Activated CD8-positive, alpha-beta memory T cell treated with anti-CD3 and anti-CD28 coated beads for 36 hours (primary cell): ENCODE measurements around the gene PAIP1. TPM values are rescaled to one million over a fixed set of nuclear protein-coding genes. Genes with fewer than 3 reads are reported as not detected.
"Not testable (repeated sequence)": the region's sequence is repeated elsewhere in the genome, so short reads cannot be mapped to it uniquely, and the experiment has no call there.

Experiments used
- CTCF ChIA-PET: fragments of 350-600 bp; sonication (Branson Sonifier 250); formaldehyde crosslinking; loops from one replicate; lab custom pipeline; 2021; ENCODE audit warnings: antibody characterized with exemption; lab: Charles Lee
- POLR2A ChIA-PET: fragments of 350-600 bp; sonication (Branson Sonifier 250); formaldehyde crosslinking; loops from one replicate; lab custom pipeline; 2021; ENCODE audit warnings: antibody characterized with exemption; lab: Charles Lee
- total RNA-seq, 2 experiments: library from RNA; stranded (reverse); gene quantifications; one replicate each; pipeline ENCODE4 v1.2.3, GENCODE V29; 2021

The PAIP1 gene
- total RNA-seq, 2 experiments from 2014 or later, result 51.2 to 56.2 TPM

DNA sequence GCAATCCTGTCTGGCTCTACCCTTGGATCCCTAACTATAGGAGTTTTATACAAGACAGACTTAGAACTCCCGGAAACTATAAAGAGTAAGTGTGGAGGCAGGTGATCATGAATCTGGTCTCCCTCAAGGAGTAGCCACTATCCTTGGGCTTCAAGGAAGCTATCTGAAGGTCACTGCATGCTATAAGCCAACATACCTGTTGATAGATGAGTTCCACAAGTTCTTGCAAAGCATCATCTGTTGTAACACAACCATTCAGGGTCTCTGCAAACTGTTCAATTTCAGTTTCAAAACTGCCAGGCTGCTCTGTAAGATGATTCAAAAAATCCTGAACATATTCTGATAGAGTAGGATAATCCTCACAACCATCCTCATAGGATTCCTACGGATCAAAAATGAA lies 9.3 kb downstream of the PAIP1 start:
- ChIA-PET CTCF (interaction anchor here (0.5 kb wide), 1 partner anchor 12 kb away, joined by 4 read pairs; no protein-coding TSS in a partner anchor), POLR2A (interaction anchor here (1.2 kb wide), 1 partner anchor 63 kb away, joined by 3 read pairs; the partner anchor contains the start of gene TMEM267)

DNA sequence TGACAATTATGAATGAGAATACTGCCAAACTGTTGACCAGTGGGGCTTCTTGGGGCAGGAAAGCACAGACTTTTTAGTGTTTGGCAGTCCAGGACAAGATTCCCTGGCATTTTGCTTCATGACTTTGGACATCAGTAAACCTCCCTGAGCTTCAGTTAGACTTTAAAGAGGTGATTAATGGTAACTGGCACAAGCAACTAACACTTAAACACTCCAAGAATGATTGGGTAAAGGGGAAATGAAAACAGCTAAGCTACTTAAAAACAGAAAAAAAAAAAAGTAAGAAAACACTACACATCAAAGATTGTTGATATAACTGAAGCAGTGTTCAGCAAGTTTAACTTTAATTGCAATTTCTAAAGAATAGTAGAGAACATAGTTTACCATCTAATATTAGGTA lies 13.4 kb downstream of the PAIP1 start:
- ChIA-PET CTCF (no interaction called here), POLR2A (no interaction called here)

DNA sequence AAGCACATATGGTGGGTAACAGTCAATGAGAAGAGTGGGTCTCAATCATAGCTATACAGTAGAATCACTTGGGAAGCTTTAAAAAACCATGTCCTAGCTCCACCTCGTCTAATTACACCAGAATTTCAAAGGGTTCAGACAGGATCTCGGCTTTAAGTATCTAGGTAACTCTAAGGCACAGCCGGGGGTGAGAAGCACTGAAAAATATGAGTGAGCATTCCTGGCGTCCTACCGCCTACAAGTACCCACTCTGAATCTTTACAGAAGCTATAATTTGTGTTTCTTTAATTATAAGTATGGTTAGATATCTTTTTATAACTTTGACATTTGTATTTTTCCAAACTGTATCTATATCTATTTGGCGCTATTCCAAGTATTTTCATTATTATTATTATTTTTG lies 16.1 kb downstream of the PAIP1 start:
- ChIA-PET CTCF (interaction anchor here (0.8 kb wide), 1 partner anchor 10 kb away, joined by 3 read pairs; no protein-coding TSS in a partner anchor), POLR2A (no interaction called here)

DNA sequence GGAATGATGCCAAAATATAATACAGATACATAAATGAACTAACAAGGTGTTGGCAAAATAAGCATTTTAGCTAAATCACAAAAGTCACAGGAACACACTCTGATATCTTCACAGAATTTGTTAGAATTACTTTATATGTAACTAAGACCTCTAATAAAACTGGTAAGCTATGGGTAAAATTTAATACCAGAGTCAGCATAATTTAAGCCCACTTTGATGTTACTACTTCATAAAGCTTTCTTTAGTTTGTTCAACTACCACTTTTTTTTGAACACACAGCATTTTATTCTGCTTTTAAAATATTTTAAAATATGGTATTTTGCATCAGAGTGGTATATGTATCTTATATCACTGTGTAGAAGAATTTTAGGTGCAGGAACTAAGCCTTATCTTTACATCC lies 19.9 kb downstream of the PAIP1 start:
- ChIA-PET POLR2A (no interaction called here), CTCF (no interaction called here)

DNA sequence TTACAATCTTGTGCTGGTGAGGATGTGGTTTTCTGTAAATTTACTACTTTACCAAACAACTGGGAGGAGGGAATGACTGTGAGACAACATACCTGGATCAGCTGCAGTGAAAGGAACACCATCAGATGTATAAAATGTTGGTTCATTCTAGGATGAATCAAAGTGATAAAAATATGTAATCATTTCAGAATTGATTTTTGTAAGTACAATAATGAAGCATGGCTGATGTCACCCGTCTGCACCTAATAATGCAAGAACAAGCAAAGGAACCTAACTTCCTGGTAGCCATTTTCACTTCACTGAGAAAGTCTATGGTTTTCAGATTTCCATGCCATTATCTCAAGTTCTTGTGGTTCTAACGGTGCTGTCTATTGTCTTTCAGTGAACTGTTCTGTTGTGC lies 23.2 kb downstream of the PAIP1 start:
- POLR2A ChIA-PET, result interaction anchor here (0.9 kb wide), 1 partner anchor 70 kb away, joined by 3 read pairs; the partner anchor contains the start of gene NNT

DNA sequence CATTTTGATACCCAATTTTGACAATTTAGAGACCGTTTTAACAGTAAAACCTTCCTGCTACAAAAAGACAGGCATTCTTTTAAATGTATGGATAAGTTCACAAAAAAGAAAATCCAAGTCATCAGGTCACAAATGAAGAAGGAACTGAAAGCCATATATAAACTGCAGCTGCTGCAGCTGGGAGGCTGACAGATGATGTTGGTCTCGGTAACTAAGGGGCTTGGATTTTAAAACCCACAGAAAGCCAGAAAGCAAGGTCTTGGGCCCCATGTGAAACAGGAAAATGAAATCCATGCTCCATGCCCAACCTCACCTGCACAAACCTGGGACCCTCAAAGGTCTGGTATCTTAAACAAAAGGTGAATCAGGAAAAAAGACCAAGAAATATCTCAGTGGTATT lies 26.2 kb downstream of the PAIP1 start:
- POLR2A ChIA-PET, result no interaction called here
- CTCF ChIA-PET, result no interaction called here

More for the DNA sequence above, 23.2 kb downstream of the PAIP1 start:
- CTCF ChIA-PET, result no interaction called here

DNA sequence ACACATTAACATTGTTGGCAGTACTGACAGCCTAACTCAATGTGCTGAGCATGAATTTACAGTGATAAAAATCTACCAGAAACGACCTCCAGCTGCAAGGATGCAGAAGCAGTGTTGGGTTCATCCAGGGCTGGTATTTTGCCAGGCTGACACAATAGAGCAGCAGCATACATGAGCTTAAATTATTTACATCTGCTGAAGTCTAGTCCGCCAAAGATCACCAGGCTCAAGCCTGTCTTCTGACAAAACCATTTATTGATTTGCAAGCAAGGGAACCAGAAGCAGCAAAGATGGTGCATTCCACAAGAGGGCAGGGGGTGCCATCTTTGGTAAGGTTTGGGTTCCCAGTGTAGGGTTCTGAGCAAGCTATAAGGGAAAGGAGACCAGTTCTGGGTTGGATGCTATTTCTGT lies 33.2 kb downstream of the PAIP1 start:
- ChIA-PET POLR2A (interaction anchor here (0.6 kb wide), 1 partner anchor 343 kb away, joined by 5 read pairs; no protein-coding TSS in a partner anchor), CTCF (no interaction called here)

DNA sequence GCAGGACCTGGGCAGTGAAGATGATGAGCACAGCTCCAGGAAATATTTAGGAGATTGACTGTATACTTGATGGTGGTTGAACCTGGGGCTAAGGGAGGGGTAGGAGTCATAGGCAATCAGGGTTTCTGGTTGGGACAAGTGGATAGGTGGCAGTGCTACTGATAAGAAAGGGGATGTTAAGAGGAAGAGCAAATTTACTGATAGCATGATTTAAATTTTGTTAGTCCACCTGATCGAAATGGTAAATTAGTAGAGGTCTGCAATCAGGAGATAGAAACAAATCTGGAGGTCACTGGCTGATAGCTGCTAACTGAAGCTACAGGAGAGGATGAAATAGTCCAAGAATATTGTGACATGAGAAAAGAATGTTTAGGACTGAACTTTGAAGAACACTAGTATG lies 36.3 kb downstream of the PAIP1 start:
- POLR2A ChIA-PET, result no interaction called here
- CTCF ChIA-PET, result interaction anchor here (1.0 kb wide), 1 partner anchor 19 kb away, joined by 3 read pairs; no protein-coding TSS in a partner anchor

DNA sequence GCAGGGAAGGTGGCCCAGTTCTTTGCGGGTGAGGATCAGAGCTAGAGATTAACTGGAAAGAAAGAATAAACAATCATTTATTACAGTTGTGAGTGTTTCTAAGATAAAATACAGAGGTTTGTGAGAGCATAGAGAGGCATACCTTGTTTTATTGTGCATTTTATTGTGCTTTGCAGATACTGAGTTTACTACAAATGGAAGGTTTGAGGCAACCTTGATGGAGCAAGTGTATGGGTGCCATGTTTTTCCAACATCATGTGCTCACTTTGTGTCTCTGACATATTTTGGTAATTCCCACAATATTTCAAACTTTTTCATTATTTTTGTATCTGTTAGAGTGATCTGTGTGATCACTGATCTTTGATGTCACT lies 41.2 kb downstream of the PAIP1 start:
- POLR2A ChIA-PET, result interaction anchor here (0.8 kb wide), 1 partner anchor 40 kb away, joined by 3 read pairs; no protein-coding TSS in a partner anchor

DNA sequence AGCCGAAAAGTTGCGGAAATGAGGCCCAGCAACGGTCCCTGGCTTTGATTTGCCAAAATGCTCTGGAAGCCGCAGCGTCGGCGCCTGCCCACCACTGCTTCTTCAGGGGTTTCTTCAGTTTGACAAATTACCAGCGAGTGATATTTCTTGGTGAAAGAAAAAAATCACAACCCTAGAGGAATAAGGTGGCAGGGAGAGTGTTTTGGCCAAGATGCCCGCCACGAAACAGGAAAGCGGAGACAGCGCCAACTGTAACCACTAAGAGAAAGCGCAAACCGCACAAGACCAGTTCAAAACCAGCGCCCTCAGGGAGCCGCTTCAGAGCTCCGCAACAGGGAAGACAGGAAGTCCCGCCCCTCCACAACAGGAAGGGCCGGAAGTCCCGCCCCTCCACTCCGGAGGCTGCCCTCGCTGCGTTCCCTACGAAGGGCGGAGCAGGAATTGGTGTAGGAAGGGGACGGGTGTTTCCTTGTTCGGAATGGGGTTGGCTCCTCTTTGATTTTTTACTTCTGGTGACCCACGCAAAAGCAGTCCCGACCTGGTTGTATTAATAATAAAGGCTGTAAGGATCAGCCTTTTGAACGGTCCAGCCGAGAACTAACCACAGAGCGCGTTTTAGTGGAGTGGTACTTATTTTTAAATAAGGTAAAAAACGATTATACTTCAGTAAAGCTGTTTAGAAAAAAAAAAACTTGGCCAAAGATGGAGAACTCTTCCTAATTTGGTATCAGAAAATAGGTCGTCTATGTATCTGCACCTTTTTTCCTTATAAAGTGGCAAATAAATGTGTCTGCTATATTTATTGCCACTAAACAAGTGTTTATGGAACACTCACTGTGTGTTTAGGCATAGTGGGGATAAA lies 41.8 kb downstream of the PAIP1 start, which contains the start of gene C5orf34:
Gene C5orf34 (minus strand): TSS at position 333 of the 862 bp plus-strand sequence. CDS start 5,809 bp downstream, outside the sequence.
- POLR2A ChIA-PET, result interaction anchor here (0.6 to 1.6 kb wide), 5 partner anchors 29 to 41 kb away, joined by 3 to 21 read pairs (median 6); partner anchors contain the start of gene TMEM267
- CTCF ChIA-PET, result interaction anchor here (0.5 to 1.6 kb wide), 3 partner anchors 30 to 409 kb away, joined by 3 to 5 read pairs (median 4); no protein-coding TSS in a partner anchor

More for the DNA sequence above, 41.2 kb downstream of the PAIP1 start:
- CTCF ChIA-PET, result interaction anchor here (1.2 kb wide), 1 partner anchor 31 kb away, joined by 5 read pairs; no protein-coding TSS in a partner anchor

DNA sequence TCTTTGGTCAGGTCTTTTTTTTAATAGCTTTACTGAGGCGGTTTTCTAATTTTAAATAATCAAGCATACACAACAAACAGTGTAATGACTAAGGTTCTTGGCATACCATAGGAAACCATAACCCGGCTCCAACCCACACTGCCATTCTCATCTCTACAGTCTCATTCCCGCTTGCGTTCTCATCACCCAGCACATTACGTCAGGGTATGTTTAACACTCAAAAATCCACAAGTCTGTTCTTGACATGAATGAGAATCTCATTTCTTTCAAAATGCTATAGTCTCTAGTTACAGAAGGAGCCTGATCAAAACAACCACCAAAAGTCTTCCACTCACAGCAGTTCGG lies 42.4 kb downstream of the PAIP1 start:
- ChIA-PET CTCF (interaction anchor here (1.6 kb wide), 1 partner anchor 41 kb away, joined by 4 read pairs; no protein-coding TSS in a partner anchor), POLR2A (interaction anchor here (1.0 to 1.6 kb wide), 3 partner anchors 29 to 32 kb away, joined by 3 to 21 read pairs (median 6); partner anchors contain the start of gene TMEM267)

DNA sequence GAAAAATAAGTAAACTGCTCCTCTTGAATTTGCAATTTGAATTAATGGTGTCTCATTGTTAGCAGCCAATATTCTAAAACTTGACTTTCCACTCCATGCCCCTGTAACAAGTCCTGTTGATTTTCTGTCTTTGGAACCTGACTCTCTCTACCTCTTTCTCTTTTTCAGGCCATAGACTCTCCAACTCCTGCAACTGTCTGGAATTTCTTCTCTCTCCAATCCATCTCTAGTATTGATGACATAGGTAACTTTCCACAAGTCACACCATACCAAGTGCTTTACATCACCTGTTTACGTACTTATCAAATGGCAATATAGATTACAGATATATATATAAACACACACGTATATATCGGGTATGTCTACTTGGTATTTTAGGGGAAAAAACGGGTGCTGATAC lies 42.9 kb downstream of the PAIP1 start:
- CTCF ChIA-PET, result interaction anchor here (1.6 kb wide), 1 partner anchor 42 kb away, joined by 4 read pairs; no protein-coding TSS in a partner anchor
- POLR2A ChIA-PET, result interaction anchor here (1.5 to 1.6 kb wide), 2 partner anchors 30 to 32 kb away, joined by 3 to 21 read pairs; partner anchors contain the start of gene TMEM267

DNA sequence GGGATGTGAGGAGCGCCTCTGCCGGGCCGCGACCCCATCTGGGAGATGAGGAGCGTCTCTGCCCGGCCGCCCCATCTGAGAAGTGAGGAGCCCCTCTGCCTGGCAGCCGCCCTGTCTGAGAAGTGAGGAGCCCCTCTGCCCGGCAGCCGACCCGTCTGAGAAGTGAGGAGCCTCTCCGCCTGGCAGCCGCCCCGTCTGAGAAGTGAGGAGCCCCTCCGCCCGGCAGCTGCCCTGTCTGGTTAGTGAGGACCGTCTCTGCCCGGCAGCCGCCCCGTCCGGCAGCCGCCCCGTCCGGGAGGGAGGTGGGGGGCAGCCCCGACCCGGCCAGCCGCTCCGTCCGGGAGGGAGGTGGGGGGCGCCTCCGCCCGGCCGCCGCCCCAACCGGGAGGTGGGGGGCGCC lies 45.8 kb downstream of the PAIP1 start:
- CTCF ChIA-PET, POLR2A ChIA-PET: not testable (repeated sequence)

DNA sequence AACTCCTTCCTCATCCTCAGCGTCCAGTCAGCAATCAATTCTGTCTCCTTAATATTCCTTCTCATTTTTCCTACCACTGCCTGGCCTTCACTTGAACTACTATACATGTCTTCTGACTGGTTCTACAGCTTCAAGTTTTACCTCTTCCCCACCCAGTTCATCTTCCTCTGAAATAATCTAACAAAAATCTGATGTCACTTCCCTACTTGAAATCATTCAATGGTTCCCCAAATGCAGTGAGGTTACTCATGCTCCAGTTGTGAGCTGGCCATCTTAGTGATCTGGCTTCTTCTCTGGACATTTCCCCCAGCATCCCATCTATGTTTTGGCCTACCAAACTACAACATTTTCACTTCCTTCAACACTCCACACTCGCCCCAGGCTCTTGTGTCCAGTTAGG lies 58.3 kb downstream of the PAIP1 start:
- CTCF ChIA-PET, result no interaction called here

DNA sequence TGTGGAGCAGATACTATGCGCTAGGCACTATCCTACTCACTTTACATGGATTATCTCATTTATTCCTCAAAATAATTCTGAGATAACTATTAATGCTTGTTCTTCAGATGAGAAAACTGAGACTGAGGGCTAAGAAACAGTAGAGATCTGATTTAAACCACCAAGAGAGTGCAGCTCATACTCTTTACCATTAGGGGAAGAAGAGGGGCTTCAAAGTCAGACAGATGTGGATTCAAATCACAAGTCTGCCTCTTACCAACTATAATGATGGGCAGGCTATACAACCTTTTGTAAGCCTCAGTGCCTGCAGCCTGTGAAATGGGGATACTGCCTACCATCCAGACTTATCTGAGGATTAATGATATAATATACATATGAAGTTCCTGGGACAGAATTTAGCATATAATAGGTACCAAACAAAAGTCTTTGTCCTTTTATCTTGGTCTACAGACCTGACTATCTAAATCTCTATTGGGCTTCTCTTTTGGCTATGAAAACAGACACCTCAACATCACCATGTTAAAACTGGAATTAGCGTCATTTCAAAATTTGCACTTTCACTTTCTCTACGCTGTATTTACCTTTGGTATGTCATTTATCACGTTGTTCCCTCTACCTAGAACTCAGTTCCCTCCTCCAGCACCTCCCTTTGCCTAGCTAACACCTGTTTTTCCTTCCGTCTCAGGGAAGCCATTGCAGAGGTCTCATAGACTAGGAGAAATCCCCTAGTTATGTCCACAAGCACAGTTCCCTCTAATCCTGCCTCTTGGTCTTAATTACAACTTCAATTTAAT lies 59.4 kb downstream of the PAIP1 start:
- CTCF ChIA-PET, result no interaction called here
- POLR2A ChIA-PET, result no interaction called here

More for the DNA sequence above, 58.3 kb downstream of the PAIP1 start:
- POLR2A ChIA-PET, result no interaction called here

DNA sequence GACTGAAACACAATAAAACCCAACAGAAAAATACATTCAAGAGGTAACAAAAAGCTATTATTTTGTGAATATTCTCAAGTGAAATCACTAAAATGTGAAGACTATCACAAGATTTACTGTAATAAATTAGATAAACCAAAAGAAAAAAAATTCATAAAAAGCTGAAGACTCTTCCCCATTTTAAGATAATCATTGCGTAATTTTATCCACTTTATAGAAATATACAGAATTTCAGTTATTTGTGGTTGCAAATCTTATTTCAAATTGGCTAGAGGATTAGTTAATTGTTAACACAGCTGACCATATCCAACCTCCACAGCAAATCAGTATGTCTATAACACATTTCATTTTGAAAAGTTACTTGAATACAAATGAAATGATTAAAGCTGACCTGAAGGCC lies 65.6 kb downstream of the PAIP1 start:
- CTCF ChIA-PET, result no interaction called here
- POLR2A ChIA-PET, result no interaction called here

DNA sequence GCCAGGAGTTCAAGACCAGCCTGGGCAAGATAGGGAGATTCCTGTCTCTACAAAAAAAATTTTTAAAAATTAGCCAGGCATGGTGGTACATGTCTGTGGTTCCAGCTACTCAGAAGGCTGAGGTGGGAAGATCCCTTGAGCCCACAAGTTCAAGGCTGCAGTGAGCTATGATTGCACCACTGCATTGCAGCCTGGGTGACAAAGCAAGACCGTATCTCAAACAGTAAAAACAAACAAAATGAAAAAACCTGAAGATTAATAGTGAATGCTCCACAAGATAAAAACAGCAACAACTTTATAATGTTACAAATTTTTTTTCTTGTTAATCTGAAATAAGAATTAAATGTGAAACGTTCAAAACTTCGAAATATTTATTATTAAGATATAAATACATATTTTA lies 70.5 kb downstream of the PAIP1 start:
- CTCF ChIA-PET, result no interaction called here
- POLR2A ChIA-PET, result no interaction called here

DNA sequence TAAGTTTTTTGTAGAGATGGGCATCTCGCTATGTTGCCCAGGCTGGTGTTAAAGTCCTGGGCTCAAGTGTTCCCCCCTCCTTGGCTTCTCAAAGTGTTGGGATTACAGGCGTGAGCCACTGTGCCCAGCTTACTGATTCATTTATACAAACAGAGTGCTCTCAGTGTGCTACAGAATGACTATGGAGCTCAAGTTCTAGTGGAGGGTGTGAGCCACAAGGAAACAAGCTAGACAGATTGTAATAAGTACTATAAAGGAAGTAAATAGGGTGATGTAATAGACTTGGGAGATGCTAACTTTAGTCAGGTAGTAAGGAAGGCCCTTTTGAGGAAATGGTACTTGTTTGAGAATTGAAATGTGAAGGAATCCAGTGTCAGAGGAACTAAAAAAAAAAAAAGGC lies 71.5 kb downstream of the PAIP1 start:
- ChIA-PET POLR2A (interaction anchor here (0.6 to 3.1 kb wide), 6 partner anchors 30 to 172 kb away, joined by 4 to 36 read pairs (median 10); partner anchors contain the start of genes C5orf34, HMGCS1 and NNT), CTCF (interaction anchor here (0.6 to 2.2 kb wide), 3 partner anchors 30 to 386 kb away, joined by 3 to 8 read pairs (median 5); partner anchors contain the start of gene C5orf34)
